K562 (cell line): Measurements from ENCODE around the gene LRRC27. TPM values are rescaled to one million over a fixed set of nuclear protein-coding genes. Genes with fewer than 3 reads are reported as not detected.

Source experiments
- CAMTA2 ChIP-seq: fragments of 250-450 bp; sonication (Bioruptor Pico); conservative IDR thresholded peaks from 2 replicates; pipeline ENCODE4 v1.5.1; 2022
- CLOCK ChIP-seq: fragments of 250-450 bp; sonication (Bioruptor Pico); IDR thresholded peaks from 2 replicates; pipeline ENCODE4 v1.4.0; 2020; ENCODE audit warnings: mild to moderate bottlenecking, moderate library complexity, borderline replicate concordance
- CTBP1 ChIP-seq: fragments of 450-650 bp; IDR thresholded peaks from 2 replicates; pipeline ENCODE4 v1.6.1; 2016; ENCODE audit warnings: borderline replicate concordance
- ELF1 ChIP-seq: fragments of 200-800 bp; sonication (Bioruptor generic); IDR thresholded peaks from 2 replicates; pipeline ENCODE4 v1.6.1; 2016; ENCODE audit warnings: missing genetic modification characterization, missing compliant biosample characterization
- GABPA ChIP-seq: fragments of 200-800 bp; sonication (Bioruptor generic); conservative IDR thresholded peaks from 2 replicates; pipeline ENCODE4 v1.6.1; 2016; ENCODE audit warnings: low read depth, missing genetic modification characterization, missing compliant biosample characterization
- HDGF ChIP-seq: fragments of 450-650 bp; IDR thresholded peaks from 2 replicates; pipeline ENCODE4 v1.6.1; 2016
- KHSRP ChIP-seq: fragments of 450-650 bp; IDR thresholded peaks from 2 replicates; pipeline ENCODE4 v1.6.1; 2017
- MAFF ChIP-seq: IDR thresholded peaks from 2 replicates; pipeline ENCODE4 v1.6.1; 2012; ENCODE audit warnings: low read length, improper control_type of control experiment
- NFYB ChIP-seq: IDR thresholded peaks from 2 replicates; pipeline ENCODE4 v1.6.1; 2011; ENCODE audit warnings: mild to moderate bottlenecking, moderate library complexity; ENCODE audit not compliant: insufficient read length; ENCODE audit errors: extremely low read depth
- NRF1 ChIP-seq, 2 experiments: fragments of 450-650 bp; IDR thresholded peaks in 1 of 2; conservative IDR thresholded peaks in 1 of 2; 2 replicates each; pipeline ENCODE4 v1.6.1; 2014; ENCODE audit warnings: mild to moderate bottlenecking in 2 of 2
- PBX2 ChIP-seq, 2 experiments: IDR thresholded peaks in 1 of 2; conservative IDR thresholded peaks in 1 of 2; 2 replicates each; pipeline ENCODE4 v1.6.1; 2016; ENCODE audit warnings: low read depth in 2 of 2, mild to moderate bottlenecking in 1 of 2, missing compliant biosample characterization in 1 of 2, missing genetic modification characterization in 1 of 2, moderate library complexity in 1 of 2
- SMAD2 ChIP-seq: fragments of 150-350 bp; IDR thresholded peaks from 2 replicates; pipeline ENCODE4 v1.6.1; 2014; ENCODE audit warnings: low read depth, mild to moderate bottlenecking, low read length
- SMARCA4 ChIP-seq: fragments of 450-650 bp; IDR thresholded peaks from 2 replicates; pipeline ENCODE4 v1.6.1; 2016
- THAP7 ChIP-seq: fragments of 250-450 bp; sonication (Bioruptor Pico); IDR thresholded peaks from 2 replicates; pipeline ENCODE4 v1.5.0; 2021
- ZBTB26 ChIP-seq: fragments of 450-650 bp; formaldehyde crosslinking; IDR thresholded peaks from 2 replicates; pipeline ENCODE4 v1.4.0; 2022; ENCODE audit warnings: missing genetic modification characterization
- ZNF639 ChIP-seq, 2 experiments: fragments of 200-800 bp in 1 of 2; sonication (Bioruptor generic) in 1 of 2; sonication (generic) in 1 of 2; formaldehyde crosslinking in 1 of 2; IDR thresholded peaks in 1 of 2; conservative IDR thresholded peaks in 1 of 2; 2 replicates each; pipeline versions ENCODE4 v1.5.0 to v1.6.1; 2016 to 2020; ENCODE audit warnings: missing compliant biosample characterization in 1 of 2, missing genetic modification characterization in 1 of 2, missing genetic modification reagents in 1 of 2
- ZNF764 ChIP-seq: fragments of 250-450 bp; sonication (Bioruptor Pico); IDR thresholded peaks from 2 replicates; pipeline ENCODE4 v1.4.0; 2020; ENCODE audit warnings: low read depth, mild to moderate bottlenecking, moderate library complexity
- ZNF785 ChIP-seq: fragments of 250-450 bp; sonication (Bioruptor Pico); IDR thresholded peaks from 2 replicates; pipeline ENCODE4 v1.4.0; 2020; ENCODE audit warnings: mild to moderate bottlenecking
- polyA plus RNA-seq, 8 experiments: library from polyadenylated mRNA; depleted of rRNA in 4 of 8; stranded (reverse) in 5 of 8; unstranded in 3 of 8; fragments of >200 nt; fragmentation: Nextera tagmentation in 2 of 8; fragmentation: Illumina TruSeq in 1 of 8; extraction: Ambion mirVana in 2 of 8; extraction: Trizol in 1 of 8; gene quantifications; 2 replicates each; pipeline versions ENCODE4 v1.2.1 to v1.2.3, GENCODE V29; 2011 to 2014; ENCODE audit warnings: inconsistent platforms in 1 of 8, missing spikeins in 1 of 8
- total RNA-seq, 7 experiments: library from RNA; depleted of rRNA in 6 of 7; stranded (reverse); fragments of >200 nt in 6 of 7; fragmentation: Illumina TruSeq in 2 of 7; extraction: Trizol in 2 of 7; gene quantifications; 2 replicates each; pipeline versions ENCODE4 v1.2.1 to v1.2.3, GENCODE V29; 2011 to 2021; ENCODE audit warnings: low replicate concordance in 1 of 7

LRRC27 gene
- total and polyA plus RNA-seq, 9 of the 15 experiments (the other 6 are each of a cell fraction or from before 2014, with no cell fraction given) = 0.10 to 2.7 (median 1.4) TPM

- TF ChIP-seq GABPA = peak; percentile 38; the same call in 1 of the 2 replicates
- TF ChIP-seq CTBP1 = 0 out of 2 replicates have a peak, but pooled peaks have one; percentile 15
- no peak for TF ChIP-seq ZNF785 (CRISPR knock-in tag)
- TF ChIP-seq MAFF = peak; percentile 23; the same call in 1 of the 2 replicates
- TF ChIP-seq CLOCK = no peak
- peak; percentile 65 for TF ChIP-seq NFYB
- no peak for TF ChIP-seq THAP7 (CRISPR knock-in tag)
- no peak for TF ChIP-seq ZBTB26
- TF ChIP-seq NRF1 (conservative IDR thresholded peaks at IDR 0.05 in 1 of 2, IDR thresholded peaks at IDR 0.05 in 1 of 2) = peak; percentile 52 to 58
- TF ChIP-seq KHSRP = no peak
- TF ChIP-seq SMAD2 = no peak
- TF ChIP-seq PBX2 (CRISPR knock-in tag; IDR thresholded peaks at IDR 0.05; ENCODE audit: low read depth) = peak; percentile 75
- peak; percentile 98 for TF ChIP-seq PBX2 (tag; conservative IDR thresholded peaks at IDR 0.05; ENCODE audit: low read depth)
- no peak for TF ChIP-seq CAMTA2
- peak in 1 of 2 experiments; percentile 48; a peak in 1 of 4 replicates for TF ChIP-seq ZNF639 (CRISPR knock-in tag; conservative IDR thresholded peaks at IDR 0.05 in 1 of 2, IDR thresholded peaks at IDR 0.05 in 1 of 2)
- TF ChIP-seq HDGF = no peak
- peak; percentile 88 for TF ChIP-seq ELF1
- peak; percentile 56 for TF ChIP-seq SMARCA4
- no peak for TF ChIP-seq ZNF764 (CRISPR knock-in tag)
Observed at GRCh38 chr10:132335189-132336063, 3.4 kb downstream of the LRRC27 start (continued).
